GM21717 (cell line): ENCODE measurements around the gene LYPD4.

Experiments used
- ATAC-seq: cut with Tn5 transposase; IDR thresholded peaks from one replicate; pipeline ENCODE4 v1.9.1; 2021; ENCODE audit warnings: mild to moderate bottlenecking, moderate library complexity; ENCODE audit not compliant: unreplicated experiment

The LYPD4 gene, protein sequence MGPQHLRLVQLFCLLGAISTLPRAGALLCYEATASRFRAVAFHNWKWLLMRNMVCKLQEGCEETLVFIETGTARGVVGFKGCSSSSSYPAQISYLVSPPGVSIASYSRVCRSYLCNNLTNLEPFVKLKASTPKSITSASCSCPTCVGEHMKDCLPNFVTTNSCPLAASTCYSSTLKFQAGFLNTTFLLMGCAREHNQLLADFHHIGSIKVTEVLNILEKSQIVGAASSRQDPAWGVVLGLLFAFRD

GRCh38 chr19:41844601-41845000 lies at the start of gene LYPD4:
LYPD4 (minus strand) TSS chr19:41844683; CDS start chr19:41839285, 5,398 bp downstream.
- no peak for ATAC-seq

DNA sequence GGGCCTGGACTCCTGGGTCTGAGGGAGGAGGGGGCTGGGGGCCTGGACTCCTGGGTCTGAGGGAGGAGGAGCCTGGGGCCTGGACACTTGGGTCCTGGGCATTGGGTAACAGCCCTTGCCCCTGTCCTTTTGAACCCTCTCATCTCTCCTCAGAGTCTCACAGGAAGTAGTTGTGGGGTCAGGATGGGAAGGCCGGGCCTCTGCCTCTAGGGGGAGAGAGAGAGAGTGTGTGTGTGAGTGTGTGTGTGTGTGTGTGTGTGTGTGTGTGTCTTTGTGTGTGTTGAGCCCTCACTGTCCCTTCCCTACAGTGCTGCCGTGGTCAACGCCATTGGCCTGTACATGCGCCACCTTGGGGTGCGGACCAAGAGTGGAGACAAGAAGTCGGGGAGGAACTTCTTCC lies 49.4 kb upstream of the LYPD4 start:
- no peak for ATAC-seq

DNA sequence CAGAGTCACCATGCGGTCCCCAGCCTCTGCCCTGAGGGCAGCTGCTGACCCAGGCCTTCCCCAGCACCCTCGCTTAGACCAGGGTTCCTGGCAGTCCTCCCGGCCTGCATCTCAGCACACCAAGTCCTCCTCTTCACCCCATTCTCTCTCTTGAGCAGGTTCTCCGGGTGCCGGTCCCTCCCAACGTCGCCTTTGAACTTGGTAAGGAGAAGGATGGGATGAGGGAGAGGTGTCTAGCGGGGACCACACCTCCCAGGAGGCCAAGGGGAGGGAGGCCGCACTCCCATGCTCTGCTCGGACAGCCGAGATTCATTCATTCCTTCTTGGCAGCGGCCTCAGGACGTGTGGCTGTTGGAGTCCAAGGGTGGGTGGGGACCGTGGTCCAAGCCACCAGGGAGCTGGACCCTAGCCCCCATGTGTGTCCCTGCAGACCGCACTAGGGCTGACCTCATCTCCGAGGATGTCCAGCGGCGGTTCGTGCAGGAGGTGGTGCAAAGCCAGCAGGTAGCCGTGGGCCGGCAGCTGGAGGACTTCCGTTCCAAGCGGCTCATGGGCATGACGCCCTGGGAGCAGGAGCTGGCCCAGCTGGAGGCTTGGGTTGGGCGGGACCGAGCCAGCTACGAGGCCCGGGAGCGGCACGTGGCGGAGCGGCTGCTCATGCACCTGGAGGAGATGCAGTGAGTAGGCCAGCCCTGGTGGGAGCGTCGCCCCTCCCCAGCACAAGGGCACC lies 47.9 kb upstream of the LYPD4 start:
- no peak for ATAC-seq

DNA sequence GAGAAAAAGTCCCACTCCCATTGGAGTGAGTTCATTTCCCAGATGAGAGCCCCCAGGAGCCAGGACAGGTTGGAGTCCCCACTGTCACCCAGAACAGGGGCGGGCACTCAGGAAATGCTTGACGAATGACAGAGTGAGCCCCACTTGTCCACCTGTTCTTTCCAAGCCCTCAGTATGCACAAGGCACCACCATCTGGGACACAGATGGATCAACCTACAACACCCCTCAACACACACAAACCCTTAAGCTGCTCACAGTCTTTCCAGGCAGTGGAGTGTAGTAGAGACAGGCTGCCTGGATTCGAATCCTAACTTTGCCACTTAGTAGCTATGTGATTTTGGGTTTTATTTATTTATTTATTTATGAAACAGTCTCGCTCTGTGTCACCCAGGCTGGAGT lies 46.5 kb upstream of the LYPD4 start:
- no peak for ATAC-seq

DNA sequence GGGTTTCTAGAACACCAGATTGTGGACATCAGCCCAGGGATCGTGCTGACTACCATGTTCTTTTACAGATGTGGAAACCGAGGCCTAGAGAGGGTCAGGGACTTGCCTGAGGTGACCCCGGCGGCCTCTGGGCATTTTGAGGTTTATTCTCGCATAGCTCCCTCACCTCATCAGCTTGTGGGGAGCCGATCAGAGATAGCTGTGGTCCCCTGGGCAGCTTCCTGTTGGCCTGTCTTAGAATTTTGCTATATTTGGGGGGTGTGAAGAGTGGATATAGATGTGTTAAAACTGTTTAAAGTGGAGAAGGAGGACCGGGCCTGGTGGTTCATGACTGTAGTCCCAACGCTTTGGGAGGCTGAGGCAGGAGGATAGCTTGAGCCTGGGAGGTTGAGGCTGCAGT lies 45.4 kb upstream of the LYPD4 start:
- ATAC-seq: no peak

- ATAC-seq: no peak
Measured at GRCh38 chr19:41888926-41889325, 44.4 kb upstream of the LYPD4 start.

DNA sequence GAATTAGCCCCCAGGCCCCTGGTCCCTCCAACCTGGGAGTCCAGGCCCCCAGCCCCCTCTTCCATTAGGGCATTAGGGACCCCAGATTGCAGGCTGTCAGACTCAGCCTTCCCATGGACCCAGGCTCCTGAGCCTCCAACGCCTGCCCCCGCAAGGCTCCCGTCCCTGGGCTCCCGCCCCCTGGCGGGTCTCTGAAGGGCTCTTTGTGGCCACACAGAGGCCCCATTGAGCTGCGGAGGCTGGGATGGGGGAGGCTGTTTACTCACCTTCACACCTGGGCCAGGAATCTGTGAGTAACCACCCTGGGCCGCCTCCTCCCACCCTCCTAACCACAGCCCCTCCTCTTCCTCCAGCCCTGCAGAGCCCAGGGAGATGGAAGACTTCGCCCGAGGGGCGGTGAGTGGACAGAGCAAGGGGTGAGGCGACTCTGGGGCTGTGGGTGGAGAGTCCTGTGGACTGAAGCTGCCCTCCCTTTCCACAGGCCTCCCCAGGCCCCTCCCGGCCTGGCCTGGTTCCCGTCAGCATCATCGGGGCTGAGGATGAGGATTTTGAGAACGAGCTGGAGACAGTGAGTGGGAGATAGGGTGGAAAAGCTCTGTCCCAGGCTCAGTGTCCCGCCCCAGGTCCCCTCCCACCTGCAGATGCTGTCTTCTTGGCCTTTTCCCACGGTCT lies 43.4 kb upstream of the LYPD4 start:
- ATAC-seq: no peak

- no peak for ATAC-seq
Measured at GRCh38 chr19:41886761-41887710, 42.6 kb upstream of the LYPD4 start.

DNA sequence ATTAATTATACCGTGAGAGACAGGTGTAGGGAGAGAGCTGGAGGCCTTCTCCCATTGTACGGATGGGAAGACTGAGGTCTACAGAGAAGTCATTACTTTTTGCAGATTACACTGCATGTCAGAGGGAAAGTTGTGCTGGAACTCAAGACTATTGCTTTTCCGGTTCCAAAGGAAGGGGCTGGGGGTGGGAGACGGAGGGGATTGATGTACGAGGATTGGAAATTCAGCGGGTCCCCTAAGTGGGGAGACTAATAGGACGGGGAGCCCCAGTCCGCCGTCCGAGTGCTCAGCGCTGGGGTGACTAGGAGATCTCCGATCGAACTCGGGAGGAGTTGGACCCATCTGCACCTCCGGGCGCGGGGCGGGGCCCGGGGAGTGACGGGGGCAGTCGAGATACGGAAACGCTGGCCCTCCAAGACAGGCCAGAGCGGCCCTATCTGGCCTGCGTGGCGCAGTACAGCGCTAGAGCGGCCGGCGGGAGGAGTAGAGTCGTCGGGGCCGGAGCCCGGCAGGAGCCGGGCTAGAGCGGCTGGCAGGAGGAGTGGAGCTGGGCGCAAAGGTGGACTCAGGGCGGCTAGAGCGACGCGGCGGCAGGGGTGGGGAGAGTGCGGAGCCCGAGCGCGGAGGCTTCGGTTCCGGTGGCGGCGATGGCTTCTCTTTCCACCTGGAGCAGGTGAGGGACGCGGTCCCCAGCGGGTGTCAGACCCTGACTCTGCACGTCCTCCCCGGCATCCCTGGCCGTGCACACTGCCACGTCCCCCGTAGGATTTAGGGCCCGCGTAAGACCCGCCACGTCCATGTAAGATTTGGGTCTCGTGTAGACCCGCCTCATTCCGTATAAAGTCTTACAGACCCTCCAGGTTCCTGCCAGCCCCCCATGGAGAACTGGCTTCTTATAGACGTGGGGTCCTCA lies 39.6 kb upstream of the LYPD4 start:
- ATAC-seq: peak; percentile 65

GRCh38 chr19:41883463-41883820 lies 39.0 kb upstream of the LYPD4 start:
- ATAC-seq: no peak

DNA sequence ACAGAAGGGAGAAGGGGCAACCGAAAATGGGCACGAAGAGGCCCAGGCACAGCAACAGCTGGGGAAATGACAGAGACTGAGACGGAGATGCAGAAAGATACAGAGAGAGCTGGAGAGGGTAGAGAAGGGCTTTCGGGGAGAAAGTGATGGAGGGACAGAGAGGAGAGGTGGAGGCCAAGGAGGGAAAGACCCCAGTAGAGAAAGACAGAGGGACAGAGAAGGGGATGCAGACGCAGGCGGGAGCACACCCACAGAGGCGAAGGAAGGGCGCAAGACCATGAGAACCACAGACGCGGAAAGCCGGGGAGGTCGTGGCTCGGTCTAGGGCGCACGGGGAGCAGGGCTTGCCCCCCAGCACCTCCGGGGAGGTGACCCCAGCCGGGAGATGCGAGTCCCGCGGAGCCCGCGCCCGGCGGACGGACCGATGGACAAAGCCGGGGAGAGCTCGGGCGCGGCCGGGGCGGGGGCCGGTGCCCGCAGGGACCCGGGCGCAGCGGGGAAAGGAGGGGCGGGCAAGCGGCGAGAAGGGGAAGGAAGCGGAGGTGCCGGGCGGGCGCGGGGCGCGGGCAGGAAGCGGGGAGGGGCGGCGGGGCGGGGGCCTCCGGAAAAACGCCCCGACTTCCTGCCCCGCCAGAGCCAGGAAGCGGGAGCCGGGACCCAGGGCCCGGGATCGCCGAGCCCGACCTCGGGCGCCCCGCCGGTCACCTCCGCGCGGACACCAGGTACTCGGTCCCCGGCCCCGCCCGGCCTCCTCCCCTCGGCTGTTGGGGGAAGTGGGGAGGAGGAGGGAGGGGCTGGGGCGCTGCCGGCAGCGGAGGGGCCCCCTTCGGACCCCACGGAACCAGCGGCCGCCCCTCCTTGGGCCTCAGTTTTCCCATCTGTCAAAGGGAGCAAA lies 38.3 kb upstream of the LYPD4 start, which contains the start of gene ARHGEF1:
TSS of gene ARHGEF1 (plus strand) at position 617 of the 895 bp plus-strand sequence. CDS start 4,899 bp downstream, outside the sequence.
- no peak for ATAC-seq

DNA sequence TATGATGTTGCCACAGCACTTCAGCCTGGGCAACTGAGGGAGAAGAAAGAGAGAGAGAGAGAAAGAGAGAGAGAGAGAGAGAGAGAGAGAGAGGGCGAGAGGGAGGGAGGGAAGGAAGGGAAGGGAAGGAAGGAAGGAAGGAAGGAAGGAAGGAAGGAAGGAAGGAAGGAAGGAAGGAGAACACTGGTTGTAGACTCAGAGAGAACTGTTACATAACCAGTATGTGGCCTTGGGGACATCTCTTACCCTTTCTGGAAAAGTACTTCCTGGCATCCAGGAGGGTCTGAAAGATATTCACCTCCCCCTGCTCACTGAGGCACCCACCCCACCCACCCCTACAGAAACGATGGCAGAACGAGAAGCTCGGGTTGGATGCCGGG lies 35.8 kb upstream of the LYPD4 start:
- ATAC-seq: no peak

DNA sequence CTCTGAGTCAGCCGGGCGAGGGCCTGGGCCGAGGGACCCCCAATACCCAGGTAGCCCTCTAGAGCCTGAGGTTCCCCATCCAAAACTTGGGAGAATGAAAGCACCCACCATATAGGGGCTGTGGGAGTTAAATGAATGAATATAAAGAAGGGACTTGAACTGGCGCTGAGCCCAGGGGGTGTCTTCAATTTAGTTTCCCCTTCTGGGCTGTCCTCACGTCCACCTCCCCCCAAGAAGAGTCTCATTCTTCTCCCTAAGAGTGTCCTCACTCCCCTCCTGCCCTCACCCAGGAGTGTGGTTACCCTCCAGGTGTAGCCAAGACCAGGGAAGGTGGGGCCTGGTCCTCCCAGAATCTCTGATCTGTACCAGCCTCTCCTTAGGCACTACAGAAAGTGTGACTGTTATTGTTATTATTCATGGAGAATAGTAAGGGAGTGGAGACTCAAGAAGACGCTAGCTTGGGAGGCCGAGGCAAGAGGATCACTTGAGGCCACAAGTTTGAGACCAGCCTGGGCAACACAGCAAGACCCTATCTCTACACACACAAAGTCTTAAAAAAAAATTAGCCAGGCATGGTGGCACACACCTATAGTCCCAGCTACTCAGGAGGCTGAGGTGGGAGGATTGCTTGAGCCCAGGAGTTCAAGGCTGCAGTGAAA lies 35.3 kb upstream of the LYPD4 start:
- no peak for ATAC-seq

DNA sequence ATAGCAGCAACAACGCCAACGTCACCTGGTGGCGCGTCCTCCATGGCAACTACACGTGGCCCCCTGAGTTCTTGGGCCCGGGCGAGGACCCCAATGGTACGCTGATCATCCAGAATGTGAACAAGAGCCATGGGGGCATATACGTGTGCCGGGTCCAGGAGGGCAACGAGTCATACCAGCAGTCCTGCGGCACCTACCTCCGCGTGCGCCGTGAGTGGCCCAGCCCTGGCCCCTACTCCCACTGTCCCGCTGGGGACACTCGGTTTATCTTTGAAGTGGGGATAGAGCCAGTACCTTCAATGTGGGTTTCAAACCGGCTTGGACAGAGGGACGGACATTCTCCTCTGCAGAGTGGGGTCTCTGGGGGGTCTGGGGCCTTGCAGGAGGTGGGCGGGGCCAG lies 34.6 kb upstream of the LYPD4 start:
- no peak for ATAC-seq

DNA sequence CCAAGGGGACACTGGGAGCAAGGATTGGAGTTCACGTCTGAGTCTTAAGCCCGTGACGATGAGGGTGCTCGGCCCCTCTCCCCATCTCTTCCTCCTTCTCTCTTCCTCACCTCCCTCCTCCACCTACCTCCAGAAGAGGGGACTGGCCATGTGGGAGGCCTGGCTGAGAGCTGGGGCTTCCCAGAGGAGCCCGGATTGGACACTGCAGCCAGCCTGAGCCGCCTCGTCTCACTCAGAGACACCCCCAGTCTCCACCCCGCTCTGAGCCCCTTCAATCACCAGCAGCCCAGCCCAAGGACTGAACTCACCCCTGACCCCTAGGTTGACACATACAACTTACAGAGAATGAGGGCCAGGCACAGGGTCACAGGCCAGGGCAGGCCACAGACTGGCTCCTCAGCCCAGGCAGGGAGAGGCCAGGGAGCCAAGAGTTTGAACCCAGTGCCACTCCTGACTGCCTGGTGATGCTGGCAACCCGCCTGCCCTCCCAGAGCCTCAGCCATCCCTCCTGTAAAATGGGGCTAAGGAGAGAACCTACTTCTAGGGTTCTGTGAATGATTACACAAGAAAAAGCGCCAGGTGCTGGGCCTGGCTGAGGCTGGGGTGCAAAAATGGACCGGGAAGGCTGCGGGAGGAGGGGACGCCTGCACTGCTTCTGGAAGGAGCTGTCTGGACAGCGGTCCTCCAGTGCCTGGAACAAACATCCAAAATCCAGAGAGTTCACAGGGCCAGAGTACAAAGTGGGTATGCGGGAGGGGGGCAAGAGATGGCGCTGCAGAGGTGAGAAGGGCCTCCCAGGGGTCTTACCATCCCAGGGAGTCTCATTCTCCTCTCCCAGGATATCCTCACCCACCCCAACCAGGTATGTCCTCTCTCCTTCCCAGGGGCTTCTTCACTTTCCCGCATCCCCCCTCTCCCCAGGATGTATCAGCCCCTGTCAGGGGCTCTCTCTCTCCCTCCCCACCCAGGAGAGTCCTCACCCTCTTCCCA lies 33.7 kb upstream of the LYPD4 start:
- no peak for ATAC-seq

- ATAC-seq: peak; percentile 39
Measured at GRCh38 chr19:41876847-41877832, 32.7 kb upstream of the LYPD4 start, which contains the start of gene CD79A. CD79A (plus strand) TSS chr19:41877279; CDS start chr19:41877305, 26 bp downstream.
